IMR-90 (cell line): ENCODE data around the gene FMN1. TPM values are rescaled to one million over a fixed set of nuclear protein-coding genes. Genes with fewer than 3 reads are reported as not detected.

Experiments used
- ATAC-seq: fragments of 200-7000 bp; cut with Tn5 transposase; 2 replicates; pipeline ENCODE4 v1.9.1; 2020; ENCODE audit warnings: low read depth, mild to moderate bottlenecking, moderate library complexity
- BruUV-seq: library from RNA; stranded (reverse); fragments of 400-500 nt; replicated peaks from 2 replicates; lab custom pipeline; 2021; lab: Mats Ljungman, UMichigan
- CTCF ChIA-PET: fragments of 300-600 bp; formaldehyde crosslinking; extraction: SDS; loops from one replicate; lab custom pipeline; 2021; ENCODE audit warnings: antibody characterized with exemption; lab: Yijun Ruan, JAX
- POLR2A ChIA-PET: fragments of 300-600 bp; sonication (Branson Sonifier 250); formaldehyde crosslinking; loops from one replicate; lab custom pipeline; 2022; ENCODE audit warnings: antibody characterized with exemption; ENCODE audit not compliant: unreplicated experiment; lab: Charles Lee
- DNase-seq: peaks from one replicate; pipeline ENCODE4 v3.0.0; 2013
- H2AFZ ChIP-seq: replicated peaks from 2 replicates; pipeline ENCODE3; 2013; ENCODE audit warnings: low read length, mild to moderate bottlenecking; ENCODE audit not compliant: poor library complexity
- H2AK5ac ChIP-seq: 2 replicates; pipeline ENCODE4 v1.6.1; 2013; ENCODE audit warnings: low read depth, low read length, inconsistent platforms
- H2AK9ac ChIP-seq: replicated peaks from 2 replicates; pipeline ENCODE3; 2013; ENCODE audit warnings: mild to moderate bottlenecking, low read depth, low read length, moderate library complexity; ENCODE audit not compliant: poor library complexity
- H2BK120ac ChIP-seq: 2 replicates; pipeline ENCODE4 v1.6.1; 2013; ENCODE audit warnings: low read depth, low read length, inconsistent platforms
- H2BK15ac ChIP-seq: 3 replicates; pipeline ENCODE4 v1.6.1; 2013; ENCODE audit warnings: low read depth, low read length, inconsistent platforms
- H2BK20ac ChIP-seq: 2 replicates; pipeline ENCODE4 v1.6.1; 2013; ENCODE audit warnings: low read depth, mild to moderate bottlenecking, inconsistent platforms, low read length, moderate library complexity
- H2BK5ac ChIP-seq: 2 replicates; pipeline ENCODE4 v1.6.1; 2013; ENCODE audit warnings: mild to moderate bottlenecking, low read depth, low read length, inconsistent platforms; ENCODE audit not compliant: poor library complexity, severe bottlenecking
- H3K14ac ChIP-seq: replicated peaks from 2 replicates; pipeline ENCODE4 v1.6.1; 2013; ENCODE audit warnings: low read depth, low read length, inconsistent platforms
- H3K18ac ChIP-seq: 2 replicates; pipeline ENCODE4 v1.6.1; 2013; ENCODE audit warnings: low read depth, low read length, control low read depth
- H3K23ac ChIP-seq: 2 replicates; pipeline ENCODE4 v1.6.1; 2013; ENCODE audit warnings: low read depth, low read length, inconsistent platforms
- H3K27ac ChIP-seq: 2 replicates; pipeline ENCODE4 v1.5.1; 2013; ENCODE audit warnings: mild to moderate bottlenecking, control low read depth, low read length; ENCODE audit not compliant: insufficient read depth
- H3K27me3 ChIP-seq: 2 replicates; pipeline ENCODE4 v1.6.1; 2013; ENCODE audit warnings: low read length; ENCODE audit not compliant: control insufficient read depth, insufficient read depth
- H3K36me3 ChIP-seq: 2 replicates; pipeline ENCODE4 v1.6.1; 2013; ENCODE audit warnings: low read length, mixed read lengths; ENCODE audit not compliant: control insufficient read depth, insufficient read depth
- H3K4ac ChIP-seq: 2 replicates; pipeline ENCODE4 v1.6.1; 2013; ENCODE audit warnings: low read depth, low read length, inconsistent platforms
- H3K4me1 ChIP-seq: 2 replicates; pipeline ENCODE4 v1.6.1; 2013; ENCODE audit warnings: low read length, mixed read lengths; ENCODE audit not compliant: control insufficient read depth, insufficient read depth
- H3K4me2 ChIP-seq: 2 replicates; pipeline ENCODE4 v1.6.1; 2013; ENCODE audit warnings: low read depth, mild to moderate bottlenecking, control low read depth, low read length, moderate library complexity
- H3K4me3 ChIP-seq: 2 replicates; pipeline ENCODE4 v1.5.1; 2013; ENCODE audit warnings: low read depth, mild to moderate bottlenecking, control low read depth, low read length, moderate library complexity; ENCODE audit not compliant: insufficient read depth
- H3K56ac ChIP-seq: 2 replicates; pipeline ENCODE4 v1.6.1; 2013; ENCODE audit warnings: low read length, inconsistent platforms; ENCODE audit not compliant: insufficient read depth; ENCODE audit errors: extremely low read depth
- H3K79me1 ChIP-seq, 2 experiments: 2 replicates each; pipeline ENCODE4 v1.6.1; 2013; ENCODE audit warnings: low read length in 2 of 2, inconsistent platforms in 1 of 2, low read depth in 1 of 2
- H3K9ac ChIP-seq: 2 replicates; pipeline ENCODE4 v1.6.1; 2013; ENCODE audit warnings: low read depth, low read length, control low read depth
- H3K9me1 ChIP-seq: 2 replicates; pipeline ENCODE4 v1.6.1; 2013; ENCODE audit warnings: low read length, inconsistent platforms; ENCODE audit not compliant: insufficient read depth
- H3K9me3 ChIP-seq: 2 replicates; pipeline ENCODE4 v1.6.1; 2013; ENCODE audit warnings: low read length; ENCODE audit not compliant: control insufficient read depth, insufficient read depth
- H4K20me1 ChIP-seq: 2 replicates; pipeline ENCODE4 v1.6.1; 2013; ENCODE audit warnings: low read length, inconsistent platforms; ENCODE audit not compliant: insufficient read depth
- H4K5ac ChIP-seq: 2 replicates; pipeline ENCODE4 v1.6.1; 2013; ENCODE audit warnings: mild to moderate bottlenecking, low read depth, low read length, control low read depth
- H4K8ac ChIP-seq, 2 experiments: 2 replicates each; pipeline ENCODE4 v1.6.1; 2013; ENCODE audit warnings: low read depth in 2 of 2, low read length in 2 of 2, control low read depth in 1 of 2, inconsistent platforms in 1 of 2
- H4K91ac ChIP-seq: 2 replicates; pipeline ENCODE4 v1.6.1; 2013; ENCODE audit warnings: low read depth, low read length, inconsistent platforms; ENCODE audit not compliant: insufficient read depth
- CEBPB ChIP-seq: IDR thresholded peaks from 2 replicates; pipeline ENCODE4 v1.6.1; 2012; ENCODE audit warnings: low read depth, low read length, improper control_type of control experiment
- WGBS, 2 experiments: methylation state at CpG; one replicate each; pipeline versions ENCODE4 v1.1.5 to v1.1.7; 2013; ENCODE audit warnings: missing lambda C conversion rate in 2 of 2; ENCODE audit not compliant: insufficient read length in 1 of 2; ENCODE audit errors: extremely low coverage in 2 of 2; 5-methylcytosine and 5-hydroxymethylcytosine counted together
- dilution Hi-C: fragments of 300-500 bp; cut with HindIII; formaldehyde crosslinking; loops from one replicate; pipeline ENCODE4 v1.14.3; 2018; ENCODE audit warnings: low sequenced_read_pairs; ENCODE audit not compliant: unreplicated experiment
- in situ Hi-C: fragments of 300-500 bp; cut with MboI; formaldehyde crosslinking; loops from 3 replicates; pipeline ENCODE4 v1.14.3; 2019; ENCODE audit warnings: low sequenced_read_pairs, inconsistent platforms, mixed read lengths
- intact Hi-C: fragments of 100-400 bp; cut with micrococcal nuclease; formaldehyde crosslinking; loops from 2 replicates; pipeline ENCODE4 v1.10.0; 2022
- polyA plus RNA-seq, 3 experiments: library from polyadenylated mRNA; depleted of rRNA; stranded (reverse); fragments of >200 nt; gene quantifications; 2 replicates each; pipeline ENCODE4 v1.2.3, GENCODE V29; 2012; ENCODE audit warnings: low replicate concordance in 1 of 3
- total RNA-seq: library from RNA; depleted of rRNA; stranded (reverse); fragments of >200 nt; gene quantifications from 2 replicates; pipeline ENCODE4 v1.2.3, GENCODE V29; 2012
- TF ChIP-seq, protein P1 (sequence below): fragments of 150-350 bp; IDR thresholded peaks from 2 replicates; pipeline ENCODE4 v1.6.1; 2017; ENCODE audit warnings: mild to moderate bottlenecking, antibody characterized with exemption, low read length, low read depth

FMN1 gene
- total and polyA plus RNA-seq, 2 of the 4 experiments (the other 2 are of a cell fraction): 7.3 to 17.6 TPM

DNA sequence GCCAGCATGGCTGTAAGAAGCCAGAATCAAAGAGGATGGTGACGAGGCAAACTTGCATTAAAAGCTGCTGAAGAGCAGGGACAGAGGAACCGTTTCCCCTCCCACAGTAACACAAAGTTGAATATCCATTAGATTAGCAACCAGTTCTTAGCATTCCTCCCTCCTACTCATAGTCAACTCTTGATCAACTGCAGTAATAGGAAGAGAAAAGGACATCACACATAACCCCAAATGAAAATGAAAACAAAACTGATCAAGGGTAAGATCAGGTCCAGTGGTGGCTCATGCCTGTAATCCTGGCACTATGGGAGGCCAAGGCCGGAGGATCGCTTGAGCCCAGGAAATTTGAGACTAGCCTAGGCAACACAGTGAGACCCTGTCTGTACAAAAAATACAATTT lies 311.6 kb downstream of the FMN1 start:
- Histone ChIP-seq H4K20me1 (no peaks in the 10 kb centered on the region), H4K91ac (peak overlapping the region; percentile 71), H2AK5ac (peak overlapping the region; percentile 78), H3K9me1 (peaks cover 24% of the 10 kb centered on the region), H3K9ac (no peak overlapping the region), H3K4ac (peak overlapping the region; percentile 59), H3K4me3 (no peak overlapping the region), H3K36me3 (peaks cover 9% of the 10 kb centered on the region; the same call in 1 of the 2 replicates), H3K18ac (peak overlapping the region; percentile 69), H3K9me3 (no peaks in the 10 kb centered on the region), H3K27ac (peak overlapping the region; percentile 13; the same call in 1 of the 2 replicates), H4K5ac (peak overlapping the region; percentile 44), H3K56ac (no peak overlapping the region), H3K23ac (peak overlapping the region; percentile 13; the same call in 1 of the 2 replicates), H2BK15ac (peak overlapping the region; percentile 29; the same call in 1 of the 3 replicates), H3K4me2 (no peak overlapping the region), H3K14ac (peak overlapping the region; percentile 26), H3K79me1 (peaks cover 21 to 61% of the 10 kb centered on the region in 2 experiments), H2AFZ (no peak overlapping the region), H2BK120ac (peak overlapping the region; percentile 59), H2BK20ac (peak overlapping the region; percentile 31; the same call in 1 of the 2 replicates), H2AK9ac (no peak overlapping the region), H4K8ac (peak overlapping the region; percentile 4 to 72; a peak in 3 of 4 replicates), H2BK5ac (peak overlapping the region; percentile 69), H3K4me1 (peaks cover 16% of the 10 kb centered on the region), H3K27me3 (no peaks in the 10 kb centered on the region)
- no peak for TF ChIP-seq CEBPB
- TF ChIP-seq, protein P1, sequence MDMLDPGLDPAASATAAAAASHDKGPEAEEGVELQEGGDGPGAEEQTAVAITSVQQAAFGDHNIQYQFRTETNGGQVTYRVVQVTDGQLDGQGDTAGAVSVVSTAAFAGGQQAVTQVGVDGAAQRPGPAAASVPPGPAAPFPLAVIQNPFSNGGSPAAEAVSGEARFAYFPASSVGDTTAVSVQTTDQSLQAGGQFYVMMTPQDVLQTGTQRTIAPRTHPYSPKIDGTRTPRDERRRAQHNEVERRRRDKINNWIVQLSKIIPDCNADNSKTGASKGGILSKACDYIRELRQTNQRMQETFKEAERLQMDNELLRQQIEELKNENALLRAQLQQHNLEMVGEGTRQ: no peak
- ChIA-PET CTCF (no interaction called here), POLR2A (no interaction called here)
- dilution Hi-C loops (no loop called here), intact Hi-C loops (no loop called here), in situ Hi-C loops (no loop called here)
- no peak for ATAC-seq
- no peak for DNase-seq
- BruUV-seq: no TSS peak
- WGBS, 2 experiments: no CpG with 5 or more reads among the region's 4 CpGs
